HCT116 (cell line): ENCODE data around the gene SRGAP1. TPM values are rescaled to one million over a fixed set of nuclear protein-coding genes. Genes with fewer than 3 reads are reported as not detected.

ENCODE experiments used
- ATAC-seq: fragments of 200-7000 bp; cut with Tn5 transposase; 2 replicates; pipeline ENCODE4 v1.9.1; 2020; ENCODE audit warnings: mild to moderate bottlenecking, moderate library complexity
- BruUV-seq: library from RNA; stranded (reverse); fragments of 400-500 nt; replicated peaks from 2 replicates; lab custom pipeline; 2021; lab: Mats Ljungman, UMichigan
- CTCF ChIA-PET: fragments of 300-600 bp; sonication (Branson Sonifier 250); formaldehyde crosslinking; loops from one replicate; lab custom pipeline; 2021; ENCODE audit warnings: antibody characterized with exemption; lab: Charles Lee
- POLR2A ChIA-PET: fragments of 300-600, 350-600 bp; sonication (Branson Sonifier 250); formaldehyde crosslinking; loops from one replicate; lab custom pipeline; 2021; ENCODE audit warnings: antibody characterized with exemption; lab: Charles Lee
- RAD21 ChIA-PET, 2 experiments: fragments of 300-600 bp; sonication (Branson Sonifier 250); formaldehyde crosslinking; loops; one replicate each; lab custom pipeline; 2023; ENCODE audit warnings: low total read pairs in 2 of 2; ENCODE audit not compliant: uncharacterized antibody in 2 of 2, unreplicated experiment in 2 of 2, low non-redundant PET in 1 of 2; lab: Charles Lee
- DNase-seq: peaks from one replicate; pipeline ENCODE4 v3.0.0-alpha.2; 2010; ENCODE audit warnings: low read depth, low spot score
- H2AFZ ChIP-seq: fragments of 200-600 bp; shearing (Covaris generic), sonication (generic); 2 replicates; pipeline ENCODE4 v1.6.1; 2017; ENCODE audit warnings: low read depth, mixed run types, mixed read lengths, antibody characterized with exemption, low read length; ENCODE audit not compliant: poor library complexity, severe bottlenecking
- H3K27ac ChIP-seq: 2 replicates; pipeline ENCODE4 v1.5.1; 2012; ENCODE audit warnings: low read depth, low read length
- H3K27me3 ChIP-seq: fragments of 200-600 bp; sonication (generic); 2 replicates; pipeline ENCODE4 v1.6.1; 2016; ENCODE audit warnings: mixed run types, low read length, mixed read lengths; ENCODE audit not compliant: insufficient read depth
- H3K36me3 ChIP-seq, 2 experiments: fragments of 200-500 bp in 1 of 2; fragments of 200-600 bp in 1 of 2; sonication (Bioruptor generic) in 1 of 2; sonication (generic) in 1 of 2; 2 replicates each; pipeline versions ENCODE4 v1.5.1 to v1.6.1; 2014 to 2016; ENCODE audit warnings: low read length in 2 of 2, inconsistent platforms in 1 of 2, mixed read lengths in 1 of 2, mixed run types in 1 of 2; ENCODE audit not compliant: insufficient read depth in 2 of 2, control insufficient read depth in 1 of 2
- H3K4me1 ChIP-seq, 2 experiments: fragments of 200-600 bp in 1 of 2; sonication (generic) in 1 of 2; 2 replicates each; pipeline versions ENCODE4 v1.5.1 to v1.6.1; 2012 to 2017; ENCODE audit warnings: low read length in 2 of 2, inconsistent platforms in 1 of 2, mild to moderate bottlenecking in 1 of 2, mixed read lengths in 1 of 2, mixed run types in 1 of 2, moderate library complexity in 1 of 2; ENCODE audit not compliant: insufficient read depth in 2 of 2, control insufficient read depth in 1 of 2
- H3K4me2 ChIP-seq: fragments of 200-600 bp; sonication (generic); 2 replicates; pipeline ENCODE4 v1.6.1; 2017; ENCODE audit warnings: mixed run types, low read length, mixed read lengths
- H3K4me3 ChIP-seq, 2 experiments: fragments of 200-600 bp in 1 of 2; sonication (generic) in 1 of 2; replicated peaks in 1 of 2; 2 replicates each; pipeline ENCODE4 v1.5.1; 2011 to 2016; ENCODE audit warnings: low read length in 2 of 2, control low read depth in 1 of 2, low read depth in 1 of 2, mild to moderate bottlenecking in 1 of 2, mixed read lengths in 1 of 2, mixed run types in 1 of 2
- H3K79me2 ChIP-seq: fragments of 200-600 bp; sonication (generic); 2 replicates; pipeline ENCODE4 v1.6.1; 2017; ENCODE audit warnings: mild to moderate bottlenecking, mixed run types, low read length, moderate library complexity, mixed read lengths; ENCODE audit not compliant: insufficient read depth
- H3K9ac ChIP-seq: fragments of 200-600 bp; sonication (generic); 2 replicates; pipeline ENCODE4 v1.6.1; 2016; ENCODE audit warnings: low read length, mixed read lengths
- H3K9me2 ChIP-seq: fragments of 200-600 bp; sonication (generic), shearing (Covaris generic); 2 replicates; pipeline ENCODE4 v1.6.1; 2017; ENCODE audit warnings: mixed run types, mild to moderate bottlenecking, moderate library complexity; ENCODE audit not compliant: insufficient read depth
- H3K9me3 ChIP-seq, 2 experiments: fragments of 200-500 bp in 1 of 2; fragments of 200-600 bp in 1 of 2; sonication (Bioruptor generic) in 1 of 2; sonication (generic) in 1 of 2; 2 replicates each; pipeline ENCODE4 v1.6.1; 2014 to 2017; ENCODE audit warnings: low read length in 2 of 2, mixed read lengths in 2 of 2, inconsistent platforms in 1 of 2, low read depth in 1 of 2, mild to moderate bottlenecking in 1 of 2, mixed run types in 1 of 2, moderate library complexity in 1 of 2; ENCODE audit not compliant: control insufficient read depth in 1 of 2, insufficient read depth in 1 of 2
- H4K20me1 ChIP-seq: fragments of 200-600 bp; sonication (generic), shearing (Covaris generic); 2 replicates; pipeline ENCODE4 v1.6.1; 2017; ENCODE audit warnings: mixed run types, mild to moderate bottlenecking, moderate library complexity; ENCODE audit not compliant: insufficient read depth
- ATF3 ChIP-seq: IDR thresholded peaks from 2 replicates; pipeline ENCODE4 v1.6.1; 2012
- CBX3 ChIP-seq: IDR thresholded peaks from 2 replicates; pipeline ENCODE4 v1.6.1; 2012; ENCODE audit warnings: low read depth
- CEBPB ChIP-seq: IDR thresholded peaks from 2 replicates; pipeline ENCODE4 v1.6.1; 2012; ENCODE audit warnings: low read depth
- CTCF ChIP-seq, 3 experiments: fragments of 200-600 bp in 1 of 3; sonication (generic) in 1 of 3; IDR thresholded peaks in 2 of 3; conservative IDR thresholded peaks in 1 of 3; 2 replicates each; pipeline ENCODE4 v1.5.1; 2012 to 2017; ENCODE audit warnings: low read depth in 2 of 3, low read length in 2 of 3, antibody characterized with exemption in 1 of 3, borderline replicate concordance in 1 of 3, control low read depth in 1 of 3, mild to moderate bottlenecking in 1 of 3, mixed read lengths in 1 of 3, mixed run types in 1 of 3, moderate library complexity in 1 of 3; ENCODE audit not compliant: insufficient read depth in 1 of 3
- EGR1 ChIP-seq: IDR thresholded peaks from 2 replicates; pipeline ENCODE4 v1.6.1; 2012; ENCODE audit warnings: low read depth
- ELF1 ChIP-seq: IDR thresholded peaks from 2 replicates; pipeline ENCODE4 v1.6.1; 2012; ENCODE audit warnings: low read depth, borderline replicate concordance
- EZH2 ChIP-seq: fragments of 200-600 bp; sonication (generic); IDR thresholded peaks from 2 replicates; pipeline ENCODE4 v1.6.1; 2017; ENCODE audit warnings: antibody characterized with exemption, mixed run types
- EZH2phosphoT487 ChIP-seq: fragments of 200-600 bp; IDR thresholded peaks from 2 replicates; pipeline ENCODE4 v1.6.1; 2018; ENCODE audit warnings: antibody characterized with exemption, borderline replicate concordance
- FOSL1 ChIP-seq: IDR thresholded peaks from 2 replicates; pipeline ENCODE4 v1.6.1; 2012; ENCODE audit warnings: low read depth
- JUND ChIP-seq: IDR thresholded peaks from 2 replicates; pipeline ENCODE4 v1.6.1; 2012
- MAX ChIP-seq: IDR thresholded peaks from 2 replicates; pipeline ENCODE4 v1.6.1; 2012
- POLR2A ChIP-seq: IDR thresholded peaks from 2 replicates; pipeline ENCODE4 v1.7.0; 2011; ENCODE audit warnings: borderline replicate concordance; ENCODE audit not compliant: insufficient read depth, insufficient read length; ENCODE audit errors: extremely low read depth
- POLR2AphosphoS5 ChIP-seq: IDR thresholded peaks from 2 replicates; pipeline ENCODE4 v1.6.1; 2011; ENCODE audit warnings: mild to moderate bottlenecking, low read depth, low read length, moderate library complexity
- RAD21 ChIP-seq: IDR thresholded peaks from 2 replicates; pipeline ENCODE4 v1.6.1; 2012; ENCODE audit warnings: low read depth, mild to moderate bottlenecking
- REST ChIP-seq: IDR thresholded peaks from 2 replicates; pipeline ENCODE4 v1.6.1; 2012; ENCODE audit warnings: low read depth
- SIN3A ChIP-seq: IDR thresholded peaks from 2 replicates; pipeline ENCODE4 v1.6.1; 2012; ENCODE audit warnings: low read depth
- SP1 ChIP-seq: IDR thresholded peaks from 2 replicates; pipeline ENCODE4 v1.6.1; 2012; ENCODE audit warnings: low read depth
- YY1 ChIP-seq: IDR thresholded peaks from 2 replicates; pipeline ENCODE4 v1.6.1; 2011; ENCODE audit warnings: low read length, low read depth, moderate library complexity, mild to moderate bottlenecking; ENCODE audit not compliant: insufficient replicate concordance; ENCODE audit errors: extremely low read depth
- ZBTB33 ChIP-seq: IDR thresholded peaks from 2 replicates; pipeline ENCODE4 v1.6.1; 2011; ENCODE audit warnings: mild to moderate bottlenecking, low read length, moderate library complexity; ENCODE audit not compliant: insufficient replicate concordance; ENCODE audit errors: extremely low read depth
- ZFX ChIP-seq: fragments of 450-650 bp; IDR thresholded peaks from 2 replicates; pipeline ENCODE4 v1.6.1; 2017
- ZNF274 ChIP-seq: fragments of 200-500 bp; sonication (Bioruptor generic); IDR thresholded peaks from 2 replicates; pipeline ENCODE4 v1.6.1; 2014; ENCODE audit warnings: mild to moderate bottlenecking, low read depth, low read length, inconsistent platforms
- intact Hi-C: fragments of 100-400 bp; cut with micrococcal nuclease; formaldehyde crosslinking; loops from 2 replicates; pipeline ENCODE4 v1.10.0; 2022
- total RNA-seq: library from RNA; stranded (reverse); gene quantifications from one replicate; pipeline ENCODE4 v1.2.1, GENCODE V29; 2021; ENCODE audit not compliant: unreplicated experiment

SRGAP1 gene
- total RNA-seq, 1 experiment from 2014 or later = 16.6 TPM

- Histone ChIP-seq H3K79me2 (peaks cover 77% of the 10 kb centered on the region), H3K9me2 (no peaks in the 10 kb centered on the region), H3K36me3 (no peaks in the 10 kb centered on the region), H2AFZ (no peak overlapping the region), H3K27ac (peak overlapping the region; percentile 59), H3K4me2 (peak overlapping the region; percentile 72), H3K4me3 (peak overlapping the region in 1 of 2 experiments; percentile 22; a peak in 2 of 4 replicates), H4K20me1 (no peaks in the 10 kb centered on the region), H3K27me3 (no peaks in the 10 kb centered on the region), H3K9me3 (no peaks in the 10 kb centered on the region), H3K4me1 (peaks cover 65 to 76% of the 10 kb centered on the region in 2 experiments), H3K9ac (peak overlapping the region; percentile 35)
- no TSS peak for BruUV-seq
- peak; percentile 54 for ATAC-seq
- intact Hi-C loops = no loop called here
- ChIA-PET POLR2A (no interaction called here), RAD21 (no interaction called here), CTCF (no interaction called here)
- peak; percentile 83 for DNase-seq
- peak; percentile 59; the same call in 1 of the 2 replicates for TF ChIP-seq CBX3
- TF ChIP-seq MAX = peak; percentile 41
- TF ChIP-seq YY1 = no peak
- TF ChIP-seq EZH2 = no peak
- no peak for TF ChIP-seq EZH2phosphoT487
- TF ChIP-seq POLR2AphosphoS5 = 0 out of 2 replicates have a peak, but pooled peaks have one; percentile 19
- TF ChIP-seq CTCF (IDR thresholded peaks at IDR 0.05 in 2 of 3, conservative IDR thresholded peaks at IDR 0.05 in 1 of 3; ENCODE audit: borderline replicate concordance in 1 of 3, insufficient read depth in 1 of 3, low read depth in 2 of 3, low read length in 2 of 3) = no peak
- TF ChIP-seq EGR1 = no peak
- no peak for TF ChIP-seq ELF1
- no peak; the same call in 1 of the 2 replicates for TF ChIP-seq SIN3A
- TF ChIP-seq JUND = peak; percentile 71
- peak; percentile 82 for TF ChIP-seq CEBPB
- peak; percentile 68 for TF ChIP-seq SP1
- TF ChIP-seq ZBTB33 = no peak
- TF ChIP-seq ZNF274 = no peak
- no peak for TF ChIP-seq REST
- no peak for TF ChIP-seq POLR2A
- peak; percentile 67 for TF ChIP-seq FOSL1
- TF ChIP-seq RAD21 = no peak; the same call in 1 of the 2 replicates
- no peak for TF ChIP-seq ZFX
- TF ChIP-seq ATF3 = no peak
These were observed 76.7 kb downstream of the SRGAP1 start for GRCh38 chr12:63921157-63921556.
